Heart right ventricle (tissue), 16 donors: ENCODE data around the gene SOS1. TPM values are rescaled to one million over a fixed set of nuclear protein-coding genes. Genes with fewer than 3 reads are reported as not detected.
"Not testable (repeated sequence)": the region's sequence is repeated elsewhere in the genome, so short reads cannot be mapped to it uniquely, and the experiment has no call there.

Source experiments
- ATAC-seq, 8 donors: fragments of 200-7000 bp; cut with Tn5 transposase; one replicate each; pipeline ENCODE4 v1.9.1; 2020; ENCODE audit warnings: mild to moderate bottlenecking in 8 of 8, moderate library complexity in 8 of 8, moderate number of reproducible peaks in 1 of 8
- DNase-seq, 2 donors: peaks; one replicate each; pipeline ENCODE4 v3.0.0-alpha.2; 2020
- H3K27ac ChIP-seq, 10 donors: fragments of 200-600 bp; sonication (generic) in 2 of 10; one replicate each; pipeline versions ENCODE4 v1.5.0 to v1.8.0; 2020 to 2022; ENCODE audit warnings: mild to moderate bottlenecking in 3 of 10
- H3K27me3 ChIP-seq, 7 donors: fragments of 200-600 bp; one replicate each; pipeline ENCODE4 v1.8.0; 2021 to 2022; ENCODE audit warnings: mild to moderate bottlenecking in 2 of 7
- H3K36me3 ChIP-seq, 9 donors: fragments of 200-600 bp; sonication (generic) in 1 of 9; one replicate each; pipeline versions ENCODE4 v1.5.0 to v1.8.0; 2020 to 2022; ENCODE audit warnings: mild to moderate bottlenecking in 2 of 9
- H3K4me1 ChIP-seq, 9 donors: fragments of 200-600 bp; sonication (generic) in 1 of 9; one replicate each; pipeline versions ENCODE4 v1.5.0 to v1.8.0; 2020 to 2022; ENCODE audit warnings: mild to moderate bottlenecking in 4 of 9
- H3K4me3 ChIP-seq, 10 donors: fragments of 200-600 bp; sonication (generic) in 2 of 10; one replicate each; pipeline versions ENCODE4 v1.5.0 to v1.8.0; 2020 to 2022; ENCODE audit warnings: mild to moderate bottlenecking in 7 of 10, moderate library complexity in 2 of 10
- H3K9me3 ChIP-seq, 11 donors: fragments of 200-600 bp in 10 of 11; sonication (generic) in 2 of 11; one replicate each; pipeline versions ENCODE4 v1.5.0 to v1.8.0; 2013 to 2022; ENCODE audit warnings: mild to moderate bottlenecking in 2 of 11, control low read depth in 1 of 11, moderate library complexity in 1 of 11
- WGBS, 2 donors: extraction: QIAGEN DNeasy Blood & Tissue Kit; methylation state at CpG; one replicate each; pipeline ENCODE4 v1.1.7; 2013; ENCODE audit warnings: inconsistent platforms in 1 of 2; 5-methylcytosine and 5-hydroxymethylcytosine counted together
- intact Hi-C, 10 donors: fragments of 100-400 bp; cut with DNase I; formaldehyde crosslinking; loops; one replicate each; pipeline versions ENCODE4 v1.11.1 to v1.14.2; 2022
- polyA plus RNA-seq, 2 donors: library from polyadenylated mRNA; stranded (reverse); fragments of 200-250 nt; gene quantifications; one replicate each; pipeline ENCODE4 v1.2.3, GENCODE V29; 2013
- total RNA-seq, 10 donors: library from RNA; stranded (reverse); fragmentation: NEBNext Ultra II Directional in 3 of 10; extraction: Animal tissue kit (Norgen Biotek cat#: 25700) in 3 of 10; gene quantifications; one replicate each; pipeline versions ENCODE4 v1.2.1 to v1.2.4, GENCODE V29; 2021 to 2023
- TF ChIP-seq, protein P1 (sequence below), 9 donors: fragments of 200-600 bp; sonication (generic) in 2 of 9; IDR thresholded peaks; one replicate each; pipeline versions ENCODE4 v1.5.0 to v1.8.0; 2021 to 2022; ENCODE audit warnings: antibody characterized with exemption in 9 of 9, mild to moderate bottlenecking in 5 of 9, moderate library complexity in 1 of 9
- donor health status: Arrhythmogenic right ventricular cardiomyopathy.
- donor health status: ischemic (EF 13 %, LVEDD 7.1; RV severe dilation, severe dysfunction).
- donor health status: healthy with polysubstance abuse.
- donor health status: DM: no; HTN: yes; CAD: no.
- donor health status: DM: no; HTN: no; CAD: no.
- donor health status: ischemic (EF 25% LVEDD 6.9; RV normal size, moderate dysfunction).
- donor health status: ischemic (EF 25% LVEDD 5.7; RV mildly dilated, moderate dysfunction).
- donor health status: healthy.
- donor health status: DM: yes; HTN: yes; CAD: no.
- donor health status: Ischemic cardiomyopathy.
- donor health status: ischemic (EF 35%, LVEDD 5.7; RV mildly dilated, moderate dysfunction).
- donor health status: nonischemic (EF 11% LVEDD 7.7; RV severe dilation, severe dysfunction).
- donor health status: DM: yes; HTN: yes; CAD: no.
- donor health status: PGD.
- donor health status: ischemic (EF 29% LVEDD 5.4; RV normal size, mild dysfunction).
- donor health status: nonischemic (EF 23%, LVEDD 6.1; RV moderate dilation, normal function).

Gene SOS1
- total and polyA plus RNA-seq, 12 donors, result 5.8 to 37.8 (median 23.1) TPM

DNA sequence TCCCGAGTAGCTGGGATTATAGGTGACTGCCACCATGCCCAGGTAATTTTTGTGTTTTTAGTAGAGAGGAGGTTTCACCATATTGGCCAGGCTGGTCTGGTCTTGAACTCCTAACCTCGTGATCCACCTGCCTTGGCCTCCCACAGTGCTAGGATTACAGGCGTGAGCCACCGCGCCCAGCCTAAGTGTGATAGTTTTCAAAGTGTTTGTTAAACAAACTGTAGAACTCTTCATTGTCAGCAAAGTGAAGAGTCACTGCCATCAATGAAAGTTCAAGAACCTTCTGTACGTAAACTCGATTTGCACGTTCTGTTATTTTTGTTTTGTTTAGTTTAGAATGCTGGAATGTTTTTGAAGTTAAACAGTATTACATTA, 18.0 kb upstream of the SOS1 start:
- DNase-seq, result no peak
- no peaks in the 10 kb centered on the region for H3K27me3 ChIP-seq
- TF ChIP-seq, protein P1, sequence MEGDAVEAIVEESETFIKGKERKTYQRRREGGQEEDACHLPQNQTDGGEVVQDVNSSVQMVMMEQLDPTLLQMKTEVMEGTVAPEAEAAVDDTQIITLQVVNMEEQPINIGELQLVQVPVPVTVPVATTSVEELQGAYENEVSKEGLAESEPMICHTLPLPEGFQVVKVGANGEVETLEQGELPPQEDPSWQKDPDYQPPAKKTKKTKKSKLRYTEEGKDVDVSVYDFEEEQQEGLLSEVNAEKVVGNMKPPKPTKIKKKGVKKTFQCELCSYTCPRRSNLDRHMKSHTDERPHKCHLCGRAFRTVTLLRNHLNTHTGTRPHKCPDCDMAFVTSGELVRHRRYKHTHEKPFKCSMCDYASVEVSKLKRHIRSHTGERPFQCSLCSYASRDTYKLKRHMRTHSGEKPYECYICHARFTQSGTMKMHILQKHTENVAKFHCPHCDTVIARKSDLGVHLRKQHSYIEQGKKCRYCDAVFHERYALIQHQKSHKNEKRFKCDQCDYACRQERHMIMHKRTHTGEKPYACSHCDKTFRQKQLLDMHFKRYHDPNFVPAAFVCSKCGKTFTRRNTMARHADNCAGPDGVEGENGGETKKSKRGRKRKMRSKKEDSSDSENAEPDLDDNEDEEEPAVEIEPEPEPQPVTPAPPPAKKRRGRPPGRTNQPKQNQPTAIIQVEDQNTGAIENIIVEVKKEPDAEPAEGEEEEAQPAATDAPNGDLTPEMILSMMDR (IDR thresholded peaks at IDR 0.05), result no peak
- H3K27ac ChIP-seq, result no peak overlapping the region
- H3K4me3 ChIP-seq, result no peak overlapping the region
- H3K4me1 ChIP-seq, result peaks cover 0 to 48% (median 12%) of the 10 kb centered on the region in 9 donors
- ATAC-seq, result no peak
- no peaks in the 10 kb centered on the region for H3K9me3 ChIP-seq
- WGBS, 2 donors, result 91 to 92% methylated on average over 8 of the region's 8 CpGs
- intact Hi-C loops, result no loop called here
- H3K36me3 ChIP-seq, result no peaks in the 10 kb centered on the region

DNA sequence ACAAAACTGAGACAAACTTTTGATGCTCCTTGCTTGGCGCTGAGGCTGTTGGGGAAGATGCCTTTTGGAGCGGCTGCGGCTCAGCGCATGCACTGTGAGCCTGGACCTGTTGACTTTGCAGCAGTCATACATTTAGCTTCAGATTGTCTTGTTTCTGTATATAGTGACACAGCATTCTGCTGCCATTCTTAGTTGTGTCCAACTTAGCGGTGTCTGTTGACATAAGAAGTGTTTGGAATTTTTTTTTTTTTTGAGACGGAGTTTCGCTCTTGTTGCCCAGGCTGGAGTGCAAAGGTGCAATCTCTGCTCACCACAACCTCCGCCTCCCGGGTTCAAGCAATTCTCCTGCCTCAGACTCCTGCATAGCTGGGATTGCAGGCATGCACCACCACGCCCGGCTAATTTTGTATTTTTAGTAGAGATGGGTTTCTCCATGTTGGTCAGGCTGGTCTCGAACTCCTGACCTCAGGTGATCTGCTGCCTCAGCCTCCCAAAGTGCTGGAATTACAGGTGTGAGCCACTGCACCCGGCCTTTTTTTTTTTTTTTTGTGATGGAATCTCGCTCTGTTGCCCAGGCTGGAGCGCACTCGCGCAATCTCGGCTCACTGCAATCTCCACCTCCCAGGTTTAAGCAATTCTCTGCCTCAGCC, 17.5 kb upstream of the SOS1 start:
- ATAC-seq, DNase-seq, H3K36me3 ChIP-seq, intact Hi-C loops, H3K27ac ChIP-seq, H3K9me3 ChIP-seq, H3K27me3 ChIP-seq, H3K4me3 ChIP-seq: not testable (repeated sequence)
- WGBS, 2 donors, result 92 to 93% methylated on average over 18 of the region's 18 CpGs
- peaks cover 0 to 43% (median 12%) of the 10 kb centered on the region in 9 donors for H3K4me1 ChIP-seq

DNA sequence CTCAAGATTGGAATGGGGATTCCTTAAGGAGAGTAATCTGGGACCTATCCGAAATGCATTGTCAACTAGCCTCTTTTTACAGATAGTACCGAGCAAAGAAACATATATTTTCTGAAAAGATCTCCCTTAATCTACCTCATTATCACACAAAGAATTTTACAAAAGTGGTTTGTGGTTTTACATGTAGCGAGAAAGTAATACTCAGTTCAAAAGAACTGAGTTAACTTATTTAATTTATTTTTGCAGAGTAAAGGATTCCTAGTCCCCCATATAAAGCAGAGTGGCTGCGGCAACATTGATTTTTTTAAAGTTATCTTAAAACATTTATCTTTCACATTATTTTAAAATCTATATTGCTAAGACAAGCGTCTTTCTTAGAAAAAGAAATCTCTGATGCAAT, 15.9 kb upstream of the SOS1 start:
- H3K36me3 ChIP-seq, result no peaks in the 10 kb centered on the region
- H3K27me3 ChIP-seq, result no peaks in the 10 kb centered on the region
- H3K4me3 ChIP-seq, result no peak overlapping the region
- WGBS, 2 donors, result 82 to 91% methylated on average over 5 of the region's 5 CpGs
- H3K4me1 ChIP-seq, result peaks cover 0 to 32% (median 8%) of the 10 kb centered on the region in 9 donors
- no peaks in the 10 kb centered on the region for H3K9me3 ChIP-seq
- ATAC-seq (no peak), DNase-seq (no peak)
- no peak overlapping the region for H3K27ac ChIP-seq
- TF ChIP-seq, protein P1 (IDR thresholded peaks at IDR 0.05), result no peak
- intact Hi-C loops, result no loop called here

DNA sequence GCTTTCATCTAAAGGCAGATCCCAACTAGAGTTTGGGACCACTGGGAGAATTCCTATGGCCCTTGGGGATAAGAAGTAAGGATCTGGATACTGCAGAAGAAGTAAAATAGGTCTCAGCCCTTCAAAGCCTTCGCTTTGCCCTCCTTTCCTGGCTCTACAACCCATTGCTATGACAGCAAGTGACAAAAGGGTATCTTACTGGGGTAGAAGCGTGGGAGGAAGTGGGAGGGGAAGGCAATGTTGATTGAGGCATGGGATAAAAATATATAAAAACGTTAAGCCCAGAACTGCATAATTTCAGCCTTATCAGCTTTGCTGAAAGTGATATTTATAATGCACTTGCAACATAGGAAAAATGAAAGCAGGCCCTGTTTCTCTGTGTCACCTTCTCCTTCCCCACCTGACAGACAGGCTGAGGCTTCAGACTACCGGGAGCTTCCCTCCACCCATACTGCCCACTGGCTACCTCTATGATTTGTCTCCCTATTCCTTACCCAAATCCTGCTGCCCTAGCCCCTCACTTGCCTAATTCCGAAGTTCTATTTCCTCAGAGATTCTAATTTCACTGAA, 14.9 kb upstream of the SOS1 start:
- H3K9me3 ChIP-seq, result no peaks in the 10 kb centered on the region
- DNase-seq (no peak), ATAC-seq (no peak)
- no peaks in the 10 kb centered on the region for H3K27me3 ChIP-seq
- no peak overlapping the region for H3K27ac ChIP-seq
- no peak overlapping the region for H3K4me3 ChIP-seq
- no peaks in the 10 kb centered on the region for H3K36me3 ChIP-seq
- intact Hi-C loops, result no loop called here
- peaks cover 0 to 22% (median 0%) of the 10 kb centered on the region in 9 donors for H3K4me1 ChIP-seq
- TF ChIP-seq, protein P1 (IDR thresholded peaks at IDR 0.05), result no peak
- 64% methylated on average over 5 of the region's 5 CpGs for WGBS, 2 donors

DNA sequence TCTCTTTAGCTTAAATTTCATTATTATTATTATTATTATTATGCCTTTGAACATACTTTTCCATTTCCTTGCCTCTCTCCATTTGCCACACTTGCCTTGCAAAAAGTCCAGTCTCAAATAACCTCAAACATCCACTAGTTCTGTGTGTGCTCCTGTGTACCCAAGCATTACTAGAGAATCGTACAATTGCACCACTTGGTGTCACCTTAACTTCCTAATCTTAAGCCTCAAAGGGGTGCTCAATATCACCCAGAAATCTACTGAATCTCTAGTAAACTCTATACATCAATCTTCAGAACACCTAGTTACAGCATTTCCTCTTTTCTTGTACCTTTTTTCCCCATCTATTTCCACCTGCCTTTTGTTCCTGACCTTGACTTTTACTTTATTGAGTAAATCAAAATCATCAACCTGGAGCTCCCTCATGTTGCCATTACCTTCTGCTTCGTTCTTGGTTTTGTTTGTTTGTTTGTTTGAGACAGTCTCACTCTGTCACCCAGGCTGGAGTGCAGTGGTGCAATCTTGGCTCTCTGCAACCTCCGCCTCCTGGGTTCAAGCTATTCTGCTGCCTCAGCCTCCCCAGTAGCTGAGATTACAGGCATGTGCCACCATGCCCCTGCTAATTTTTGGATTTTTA, 12.5 kb upstream of the SOS1 start:
- no peaks in the 10 kb centered on the region for H3K9me3 ChIP-seq
- intact Hi-C loops, result no loop called here
- no peak for ATAC-seq
- no peaks in the 10 kb centered on the region for H3K27me3 ChIP-seq
- peaks cover 0 to 20% (median 0%) of the 10 kb centered on the region in 9 donors for H3K4me1 ChIP-seq
- no peak overlapping the region for H3K4me3 ChIP-seq
- H3K36me3 ChIP-seq, result no peaks in the 10 kb centered on the region
- no peak for DNase-seq
- 82 to 87% methylated on average over 3 of the region's 3 CpGs for WGBS, 2 donors
- no peak overlapping the region for H3K27ac ChIP-seq
- TF ChIP-seq, protein P1 (IDR thresholded peaks at IDR 0.05), result no peak
